Heart right ventricle (tissue), 16 donors: ENCODE measurements around the gene TCEAL5. TPM values are rescaled to one million over a fixed set of nuclear protein-coding genes. Genes with fewer than 3 reads are reported as not detected.
"Not testable (repeated sequence)": the region's sequence is repeated elsewhere in the genome, so short reads cannot be mapped to it uniquely, and the experiment has no call there.

Experiments
- ATAC-seq, 8 donors: fragments of 200-7000 bp; cut with Tn5 transposase; one replicate each; pipeline ENCODE4 v1.9.1; 2020; ENCODE audit warnings: mild to moderate bottlenecking in 8 of 8, moderate library complexity in 8 of 8, moderate number of reproducible peaks in 1 of 8
- DNase-seq, 2 donors: peaks; one replicate each; pipeline ENCODE4 v3.0.0-alpha.2; 2020
- H3K27ac ChIP-seq, 10 donors: fragments of 200-600 bp; sonication (generic) in 2 of 10; one replicate each; pipeline versions ENCODE4 v1.5.0 to v1.8.0; 2020 to 2022; ENCODE audit warnings: mild to moderate bottlenecking in 3 of 10
- H3K27me3 ChIP-seq, 7 donors: fragments of 200-600 bp; one replicate each; pipeline ENCODE4 v1.8.0; 2021 to 2022; ENCODE audit warnings: mild to moderate bottlenecking in 2 of 7
- H3K36me3 ChIP-seq, 9 donors: fragments of 200-600 bp; sonication (generic) in 1 of 9; one replicate each; pipeline versions ENCODE4 v1.5.0 to v1.8.0; 2020 to 2022; ENCODE audit warnings: mild to moderate bottlenecking in 2 of 9
- H3K4me1 ChIP-seq, 9 donors: fragments of 200-600 bp; sonication (generic) in 1 of 9; one replicate each; pipeline versions ENCODE4 v1.5.0 to v1.8.0; 2020 to 2022; ENCODE audit warnings: mild to moderate bottlenecking in 4 of 9
- H3K4me3 ChIP-seq, 10 donors: fragments of 200-600 bp; sonication (generic) in 2 of 10; one replicate each; pipeline versions ENCODE4 v1.5.0 to v1.8.0; 2020 to 2022; ENCODE audit warnings: mild to moderate bottlenecking in 7 of 10, moderate library complexity in 2 of 10
- H3K9me3 ChIP-seq, 11 donors: fragments of 200-600 bp in 10 of 11; sonication (generic) in 2 of 11; one replicate each; pipeline versions ENCODE4 v1.5.0 to v1.8.0; 2013 to 2022; ENCODE audit warnings: mild to moderate bottlenecking in 2 of 11, control low read depth in 1 of 11, moderate library complexity in 1 of 11
- CTCF ChIP-seq, 9 donors: fragments of 200-600 bp; sonication (generic) in 2 of 9; IDR thresholded peaks; one replicate each; pipeline versions ENCODE4 v1.5.0 to v1.8.0; 2021 to 2022; ENCODE audit warnings: antibody characterized with exemption in 9 of 9, mild to moderate bottlenecking in 5 of 9, moderate library complexity in 1 of 9
- WGBS, 2 donors: extraction: QIAGEN DNeasy Blood & Tissue Kit; methylation state at CpG; one replicate each; pipeline ENCODE4 v1.1.7; 2013; ENCODE audit warnings: inconsistent platforms in 1 of 2; 5-methylcytosine and 5-hydroxymethylcytosine counted together
- intact Hi-C, 10 donors: fragments of 100-400 bp; cut with DNase I; formaldehyde crosslinking; loops; one replicate each; pipeline versions ENCODE4 v1.11.1 to v1.14.2; 2022
- polyA plus RNA-seq, 2 donors: library from polyadenylated mRNA; stranded (reverse); fragments of 200-250 nt; gene quantifications; one replicate each; pipeline ENCODE4 v1.2.3, GENCODE V29; 2013
- total RNA-seq, 10 donors: library from RNA; stranded (reverse); fragmentation: NEBNext Ultra II Directional in 3 of 10; extraction: Animal tissue kit (Norgen Biotek cat#: 25700) in 3 of 10; gene quantifications; one replicate each; pipeline versions ENCODE4 v1.2.1 to v1.2.4, GENCODE V29; 2021 to 2023
- donor health status: Arrhythmogenic right ventricular cardiomyopathy.
- donor health status: ischemic (EF 13 %, LVEDD 7.1; RV severe dilation, severe dysfunction).
- donor health status: healthy with polysubstance abuse.
- donor health status: DM: no; HTN: yes; CAD: no.
- donor health status: DM: no; HTN: no; CAD: no.
- donor health status: ischemic (EF 25% LVEDD 6.9; RV normal size, moderate dysfunction).
- donor health status: ischemic (EF 25% LVEDD 5.7; RV mildly dilated, moderate dysfunction).
- donor health status: healthy.
- donor health status: DM: yes; HTN: yes; CAD: no.
- donor health status: Ischemic cardiomyopathy.
- donor health status: ischemic (EF 35%, LVEDD 5.7; RV mildly dilated, moderate dysfunction).
- donor health status: nonischemic (EF 11% LVEDD 7.7; RV severe dilation, severe dysfunction).
- donor health status: DM: yes; HTN: yes; CAD: no.
- donor health status: PGD.
- donor health status: ischemic (EF 29% LVEDD 5.4; RV normal size, mild dysfunction).
- donor health status: nonischemic (EF 23%, LVEDD 6.1; RV moderate dilation, normal function).

The TCEAL5 gene
- total and polyA plus RNA-seq, 12 donors: 0.23 to 0.37 (median 0.28) TPM; not detected in 5

- H3K27ac ChIP-seq: no peak overlapping the region
- intact Hi-C loops: no loop called here
- WGBS, 2 donors: 66 to 74% methylated on average over 2 of the region's 2 CpGs
- H3K36me3 ChIP-seq: no peaks in the 10 kb centered on the region
- H3K9me3 ChIP-seq: no peaks in the 10 kb centered on the region
- DNase-seq (no peak), ATAC-seq (no peak)
- TF ChIP-seq CTCF (IDR thresholded peaks at IDR 0.05): no peak
- H3K4me3 ChIP-seq: no peak overlapping the region
- H3K4me1 ChIP-seq: no peaks in the 10 kb centered on the region
- H3K27me3 ChIP-seq: peaks cover 0 to 26% (median 0%) of the 10 kb centered on the region in 7 donors
These were observed 43.3 kb downstream of the TCEAL5 start for GRCh38 chrX:103233263-103233662.

GRCh38 chrX:103225918-103226317 is 50.6 kb downstream of the TCEAL5 start:
- H3K36me3 ChIP-seq, H3K9me3 ChIP-seq, H3K4me1 ChIP-seq, intact Hi-C loops, DNase-seq, H3K27ac ChIP-seq, ATAC-seq, H3K4me3 ChIP-seq: not testable (repeated sequence)
- WGBS, 2 donors: 95 to 97% methylated on average over 4 of the region's 4 CpGs
- peaks cover 0 to 76% (median 0%) of the 10 kb centered on the region in 7 donors for H3K27me3 ChIP-seq

Other genes starting within 250 kb of the TCEAL5 start
- 10 to 100 TPM in 1 of 10 donors, 1 to 10 TPM in 7, not detected in 2; 1.5 to 19.2 (median 3.2) TPM for gene BEX1, start 212.6 kb downstream of the TCEAL5 start, total RNA-seq
- gene BEX1, start 212.6 kb downstream of the TCEAL5 start, polyA plus RNA-seq: 1 to 10 TPM; 2.6 to 3.7 TPM
- gene NXF3, start 183.6 kb downstream of the TCEAL5 start, total RNA-seq: 1 to 10 TPM in 1 of 10 donors, under 1 TPM in 5, not detected in 4; 0.14 to 1.3 (median 0.40) TPM
- gene NXF3, start 183.6 kb downstream of the TCEAL5 start, polyA plus RNA-seq: 1 to 10 TPM in 1 of 2 donors, under 1 TPM in 1; 0.10 to 1.2 TPM
- gene BEX4, start 61.6 kb downstream of the TCEAL5 start, total RNA-seq: 10 to 100 TPM; 32.1 to 61.6 (median 46.3) TPM
- gene BEX4, start 61.6 kb downstream of the TCEAL5 start, polyA plus RNA-seq: 10 to 100 TPM; 34.7 to 38.2 TPM
- gene TCEAL8, start 21.6 kb downstream of the TCEAL5 start, total RNA-seq: 10 to 100 TPM; 39.2 to 56.6 (median 51.9) TPM
- 10 to 100 TPM; 39.6 to 45.0 TPM for gene TCEAL8, start 21.6 kb downstream of the TCEAL5 start, polyA plus RNA-seq
- 1 to 10 TPM in 6 of 10 donors, under 1 TPM in 3, not detected in 1; 0.65 to 5.4 (median 1.9) TPM for gene BEX2, start 34.2 kb upstream of the TCEAL5 start, total RNA-seq
- gene BEX2, start 34.2 kb upstream of the TCEAL5 start, polyA plus RNA-seq: 1 to 10 TPM in 1 of 2 donors, under 1 TPM in 1; 0.37 to 3.4 TPM
- 1 to 10 TPM; 2.0 to 5.3 (median 3.6) TPM for gene TCEAL7, start 53.5 kb upstream of the TCEAL5 start, total RNA-seq
- 1 to 10 TPM; 3.2 to 5.6 TPM for gene TCEAL7, start 53.5 kb upstream of the TCEAL5 start, polyA plus RNA-seq
- 10 to 100 TPM; 14.8 to 46.0 (median 23.1) TPM for gene TCEAL9, start 79.8 kb upstream of the TCEAL5 start, total RNA-seq
- 10 to 100 TPM; 47.8 to 56.9 TPM for gene TCEAL9, start 79.8 kb upstream of the TCEAL5 start, polyA plus RNA-seq
- gene BEX3, start 99.8 kb upstream of the TCEAL5 start, total RNA-seq: 100 to 1,000 TPM; 108 to 158 (median 137) TPM
- 10 to 100 TPM; 45.3 to 64.9 TPM for gene BEX3, start 99.8 kb upstream of the TCEAL5 start, polyA plus RNA-seq
- gene RAB40A, start 242.7 kb upstream of the TCEAL5 start, total RNA-seq: under 1 TPM in 6 of 10 donors, not detected in 4; 0.15 to 0.41 (median 0.26) TPM
- gene RAB40A, start 242.7 kb upstream of the TCEAL5 start, polyA plus RNA-seq: under 1 TPM; 0.04 to 0.44 TPM